HG03469 (cell line): ENCODE measurements around the gene MAP3K9.
"Not testable (repeated sequence)": the region's sequence is repeated elsewhere in the genome, so short reads cannot be mapped to it uniquely, and the experiment has no call there.

Experiments
- ATAC-seq: cut with Tn5 transposase; IDR thresholded peaks from one replicate; pipeline ENCODE4 v1.9.1; 2021; ENCODE audit warnings: mild to moderate bottlenecking, moderate library complexity, moderate number of reproducible peaks; ENCODE audit not compliant: unreplicated experiment

The MAP3K9 gene

GRCh38 chr14:70809225-70810219, at the start of gene MAP3K9:
Gene MAP3K9, minus strand, starts transcription at chr14:70809513. Its CDS starts 342 bp downstream, at chr14:70809171.
- ATAC-seq: peak; percentile 67

GRCh38 chr14:70858641-70859040, 49.3 kb upstream of the MAP3K9 start:
- no peak for ATAC-seq

DNA sequence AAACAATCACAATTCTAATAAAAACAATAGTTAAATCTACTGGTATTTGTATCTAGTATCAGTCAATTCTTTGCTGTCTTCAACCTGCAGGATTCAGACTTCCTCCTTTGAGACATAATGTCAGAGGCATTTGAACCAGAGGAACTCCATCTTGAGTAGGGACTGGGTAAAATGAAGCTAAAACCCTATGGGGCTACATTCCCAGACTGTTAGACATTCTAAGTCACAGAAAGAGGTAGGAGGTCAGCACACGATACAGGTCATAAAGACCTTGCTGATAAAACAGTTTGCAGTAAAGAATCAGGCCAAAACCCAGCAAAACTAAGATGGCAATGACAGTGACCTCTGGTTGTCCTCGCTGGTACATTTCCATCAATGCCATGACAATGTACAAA, 48.2 kb upstream of the MAP3K9 start:
- ATAC-seq: no peak

DNA sequence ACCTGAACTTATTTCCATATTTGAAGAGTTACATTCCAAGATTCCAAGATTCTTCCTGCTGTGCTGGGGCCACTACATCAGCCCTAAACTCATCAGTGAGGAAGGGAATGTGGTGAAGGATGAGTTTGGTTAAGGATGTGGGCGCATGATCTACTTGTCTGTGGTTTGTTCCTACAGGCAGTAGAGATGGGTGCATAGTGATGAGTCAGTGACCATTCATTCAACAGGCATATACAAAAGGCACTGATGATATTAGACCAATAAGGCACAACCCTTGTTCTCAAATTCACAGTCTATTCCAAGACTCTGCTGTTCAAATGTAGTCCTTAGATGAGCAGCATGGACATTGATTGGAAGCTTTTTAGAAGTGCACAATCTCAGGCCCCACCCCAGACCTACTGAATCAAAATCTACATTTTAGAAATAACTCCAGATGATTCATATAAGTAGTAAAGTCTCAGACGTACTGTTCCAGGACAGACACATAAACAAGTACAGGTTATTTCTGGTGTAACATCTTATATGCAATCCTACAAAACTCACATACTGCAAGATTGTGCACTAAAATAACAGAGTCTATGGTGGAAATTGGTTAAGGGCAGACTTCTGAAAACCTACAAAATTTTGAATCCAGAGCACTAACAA, 47.7 kb upstream of the MAP3K9 start:
- ATAC-seq: no peak

DNA sequence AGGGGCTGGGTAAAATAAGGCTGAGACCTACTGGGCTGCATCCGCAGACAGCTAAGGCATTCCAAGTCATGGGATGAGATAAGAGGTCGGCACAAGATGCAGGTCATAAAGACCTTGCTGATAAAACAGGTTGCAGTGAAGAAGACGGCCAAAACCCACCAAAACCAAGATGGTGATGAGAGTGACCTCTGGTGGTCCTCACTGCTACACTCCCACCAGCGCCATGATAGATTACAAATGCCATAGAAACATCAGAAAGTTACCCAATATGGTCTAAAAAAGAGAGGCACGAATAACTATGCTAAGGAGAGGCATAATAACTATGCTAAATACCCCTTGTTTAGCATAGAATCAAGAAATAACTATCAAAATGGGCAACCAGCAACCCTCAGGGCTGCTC, 46.2 kb upstream of the MAP3K9 start:
- no peak for ATAC-seq

- not testable (repeated sequence) for ATAC-seq
Observed at GRCh38 chr14:70853658-70854057, 44.3 kb upstream of the MAP3K9 start.

- ATAC-seq: no peak
Observed at GRCh38 chr14:70847406-70848090, 38.2 kb upstream of the MAP3K9 start.

GRCh38 chr14:70845601-70846000, 36.3 kb upstream of the MAP3K9 start:
- no peak for ATAC-seq

DNA sequence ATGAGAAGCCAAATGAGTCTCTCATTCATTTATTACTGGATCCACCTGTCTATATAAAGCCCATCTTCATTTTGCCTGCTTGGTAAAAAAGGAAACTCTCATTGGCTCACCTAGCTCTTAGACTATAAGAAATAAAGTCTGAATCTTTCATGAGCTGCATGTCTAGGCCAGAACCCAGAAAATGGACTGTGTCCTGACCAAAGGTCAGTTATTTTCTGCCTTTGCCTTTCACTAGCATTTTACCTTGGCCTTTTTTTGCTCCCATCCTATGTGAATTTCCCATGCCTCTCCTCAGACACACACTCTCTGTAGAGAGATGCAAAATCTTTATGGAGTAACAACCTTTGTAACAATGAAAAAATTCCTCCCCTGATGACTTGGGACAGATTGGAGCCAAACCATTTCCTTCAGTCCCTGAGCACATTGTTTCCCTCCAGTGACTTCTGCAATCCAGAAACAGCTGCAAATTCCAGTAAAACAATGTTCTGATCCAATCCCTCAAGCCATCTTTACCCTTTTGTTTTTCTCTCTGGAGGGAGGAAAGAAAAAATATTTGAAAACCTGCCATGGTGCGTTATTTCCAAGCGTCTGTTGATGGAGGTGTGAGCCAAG, 33.6 kb upstream of the MAP3K9 start:
- ATAC-seq: no peak

GRCh38 chr14:70838076-70838475, 28.8 kb upstream of the MAP3K9 start:
- no peak for ATAC-seq

DNA sequence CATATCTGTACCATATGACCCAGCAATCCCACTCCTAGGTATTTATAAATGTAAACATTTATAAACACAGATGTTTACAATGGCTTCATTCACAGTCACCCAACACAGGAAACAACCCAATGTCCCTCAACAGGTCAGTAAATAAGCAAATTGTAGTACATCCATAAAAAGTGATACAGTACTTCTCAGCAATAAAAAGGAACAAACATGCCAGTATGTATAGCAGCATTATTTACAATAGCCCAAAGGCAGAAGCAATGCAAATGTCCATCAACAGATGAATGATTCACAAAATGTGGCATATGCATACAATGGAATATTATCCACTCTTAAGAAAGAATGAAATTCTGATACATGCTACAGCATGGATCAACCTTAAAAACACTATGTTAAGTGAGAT, 27.6 kb upstream of the MAP3K9 start:
- ATAC-seq: no peak

DNA sequence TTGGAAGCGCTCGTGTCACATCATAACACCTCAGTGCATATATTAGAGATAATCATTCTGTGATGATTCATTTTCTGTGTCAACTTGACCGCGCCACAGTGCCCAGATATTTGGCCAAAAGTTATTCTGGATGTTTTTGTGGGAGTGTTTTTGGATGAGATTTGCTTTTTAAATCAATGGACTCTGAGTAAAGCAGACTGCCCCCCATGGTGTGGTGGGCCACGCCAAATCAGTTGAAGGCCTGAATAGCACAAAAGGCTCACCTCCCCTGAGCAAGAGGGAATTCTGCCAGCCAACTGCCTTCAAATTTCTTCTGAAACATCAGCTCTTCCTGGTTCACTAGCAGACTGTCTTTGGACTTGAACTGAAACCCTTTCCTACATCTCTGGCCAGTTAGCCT, 24.6 kb upstream of the MAP3K9 start:
- ATAC-seq: no peak

DNA sequence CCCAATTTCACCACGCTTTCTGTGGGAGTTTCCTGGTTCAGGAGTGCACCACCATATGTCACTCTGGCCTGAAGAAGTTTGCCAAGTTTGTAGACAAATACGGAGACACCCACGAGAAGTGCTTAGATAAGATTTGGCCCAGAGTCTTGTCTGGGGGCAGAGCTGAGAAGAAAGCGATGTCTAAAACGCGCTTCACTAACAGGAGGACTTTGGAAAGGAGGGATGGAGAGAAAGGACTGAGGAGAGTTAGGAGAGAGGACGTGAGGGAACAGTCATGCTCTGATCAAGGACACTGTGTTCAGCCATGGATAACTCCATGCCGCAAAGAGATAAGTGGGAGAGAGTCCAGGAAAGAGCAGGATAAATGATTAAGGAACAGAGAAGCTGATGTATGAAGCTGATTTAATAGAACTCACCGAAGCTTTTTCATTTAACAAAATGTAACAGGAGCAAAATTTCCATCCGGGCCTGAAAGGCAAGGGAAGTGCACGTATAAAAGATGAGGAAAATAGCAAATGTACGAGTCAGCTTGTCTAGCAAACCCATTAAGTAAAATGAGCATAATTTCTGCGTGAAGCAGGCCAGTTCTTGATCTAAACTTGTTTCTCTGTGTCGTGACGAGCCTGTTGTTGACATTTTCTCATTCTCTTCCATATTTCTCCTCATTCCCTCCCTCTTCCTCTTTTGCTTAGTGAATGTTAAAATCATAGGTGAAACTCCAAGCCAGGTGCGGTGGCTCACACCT, 23.4 kb upstream of the MAP3K9 start:
- no peak for ATAC-seq

DNA sequence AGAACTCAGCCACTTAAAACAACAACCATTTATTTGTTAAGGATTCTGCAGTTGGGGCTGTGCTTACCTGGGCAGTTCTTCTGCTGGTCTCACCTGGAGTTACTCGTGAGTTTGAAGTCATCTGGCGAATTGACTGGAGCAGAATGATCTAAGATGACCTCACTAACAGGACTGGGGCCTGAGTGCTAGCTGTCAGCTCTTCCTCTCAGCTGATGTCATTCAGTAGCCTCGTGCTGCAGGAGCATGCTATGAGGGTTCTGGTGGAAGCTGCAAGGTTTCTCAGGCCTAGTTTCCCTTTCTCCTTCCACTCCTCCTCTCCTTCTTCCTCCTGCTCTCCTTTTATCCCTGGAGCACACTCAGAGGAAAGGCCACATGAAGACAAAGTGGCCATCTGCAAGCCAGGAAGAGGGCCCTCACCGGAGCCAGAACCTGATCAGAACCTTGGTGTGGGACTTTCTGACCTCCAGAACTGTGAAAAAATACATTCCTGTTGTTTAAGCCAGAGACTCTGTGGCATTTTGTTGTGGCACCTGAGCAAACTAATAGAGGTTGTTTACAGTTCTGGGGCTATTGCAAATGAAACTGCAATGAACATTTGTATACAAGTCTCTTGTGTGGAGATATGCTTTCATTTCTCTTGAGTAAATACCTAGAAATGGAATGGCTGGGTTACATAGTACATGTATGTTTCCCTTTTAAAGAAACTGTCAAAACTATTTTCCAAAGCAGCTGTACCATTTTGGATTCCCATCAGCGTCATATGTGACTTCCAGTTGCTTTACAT, 21.9 kb upstream of the MAP3K9 start:
- no peak for ATAC-seq

- ATAC-seq: no peak
Observed at GRCh38 chr14:70828188-70828587, 18.9 kb upstream of the MAP3K9 start.

DNA sequence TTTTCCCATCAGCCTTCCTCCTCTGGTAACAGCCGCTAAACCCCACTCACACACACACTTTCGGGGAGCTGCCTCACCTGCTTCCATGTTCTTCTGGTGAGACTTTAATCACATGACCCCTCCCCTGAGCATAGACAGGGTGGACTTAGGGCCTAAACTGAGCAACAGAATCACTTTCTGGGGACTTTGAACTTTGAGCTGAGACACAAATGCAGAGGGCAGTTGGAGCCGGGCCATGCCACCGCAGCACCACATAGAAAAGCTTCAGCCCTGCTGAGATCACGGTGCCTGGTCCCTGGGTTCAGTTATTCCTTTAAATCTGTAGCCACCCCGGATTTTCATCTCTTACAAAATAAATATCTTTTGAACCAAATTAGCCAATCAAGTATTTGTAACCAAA, 18.4 kb upstream of the MAP3K9 start:
- no peak for ATAC-seq

DNA sequence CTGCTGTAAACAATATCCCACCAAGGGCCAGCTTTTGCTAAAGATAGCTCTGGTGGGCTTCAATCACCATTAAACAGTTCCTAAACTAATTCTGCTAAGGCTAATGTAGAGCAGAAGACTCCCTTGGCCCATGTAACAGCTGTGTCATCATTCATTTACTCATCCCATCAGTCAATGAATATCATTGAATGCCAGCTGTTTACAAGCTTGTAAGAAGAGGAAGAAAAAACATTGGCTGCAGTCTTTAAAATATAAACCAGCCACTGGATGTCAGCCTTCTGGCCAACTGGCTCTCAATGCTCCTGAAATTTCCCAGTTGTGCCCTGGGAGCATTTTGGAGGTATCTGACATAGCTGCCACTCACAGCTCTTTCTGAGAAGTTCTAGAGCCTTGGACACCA, 18.0 kb upstream of the MAP3K9 start:
- ATAC-seq: no peak

DNA sequence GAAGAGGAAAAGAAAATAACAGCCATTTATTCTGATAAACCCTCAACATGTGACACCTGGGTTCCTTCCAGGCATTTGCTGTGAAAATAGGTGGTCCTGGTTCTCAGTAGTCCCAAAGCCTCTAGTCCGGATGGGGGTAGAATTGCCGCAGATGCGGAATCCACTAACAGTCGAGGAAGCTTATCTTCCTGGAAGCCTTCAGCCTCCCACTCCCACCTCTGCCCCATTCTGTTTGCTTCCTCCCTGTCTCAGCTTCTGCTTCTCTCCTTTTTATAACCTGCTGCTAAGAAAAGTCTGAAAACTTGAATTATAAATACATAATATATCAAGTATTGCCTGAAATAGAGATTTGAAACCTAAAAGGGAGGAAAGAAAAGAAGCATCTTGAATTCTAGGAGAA, 14.0 kb upstream of the MAP3K9 start:
- no peak for ATAC-seq

GRCh38 chr14:70822530-70823185, 13.3 kb upstream of the MAP3K9 start:
- ATAC-seq: no peak
